HEK293T (cell line): Measurements from ENCODE around the gene CDC42.

Experiments used
- BHLHE40 ChIP-seq: fragments of 450-650 bp; IDR thresholded peaks from 2 replicates; pipeline ENCODE4 v1.6.1; 2016; ENCODE audit warnings: mild to moderate bottlenecking, moderate library complexity, borderline replicate concordance
- SP1 ChIP-seq: fragments of 450-650 bp; IDR thresholded peaks from 2 replicates; pipeline ENCODE4 v1.6.1; 2017
- SUZ12 ChIP-seq: fragments of 450-650 bp; IDR thresholded peaks from 2 replicates; pipeline ENCODE4 v1.6.1; 2016; ENCODE audit warnings: mild to moderate bottlenecking
- TARDBP ChIP-seq: fragments of 450-650 bp; IDR thresholded peaks from 2 replicates; pipeline ENCODE4 v1.6.1; 2016
- ZNF384 ChIP-seq: fragments of 450-650 bp; IDR thresholded peaks from 2 replicates; pipeline ENCODE4 v1.6.1; 2016

GRCh38 chr1:22037520-22037919, 15.0 kb upstream of the CDC42 start:
- TF ChIP-seq SUZ12 (no peak), BHLHE40 (no peak), ZNF384 (no peak), TARDBP (no peak), SP1 (no peak)
